Retinal pigment epithelial cell (primary cell): ENCODE measurements around the gene PPTC7.
"Not testable (repeated sequence)": the region's sequence is repeated elsewhere in the genome, so short reads cannot be mapped to it uniquely, and the experiment has no call there.

Experiments used
- DNase-seq: peaks from one replicate; pipeline ENCODE4 v3.0.0-alpha.2; 2010; ENCODE audit warnings: low read depth
- H3K4me3 ChIP-seq: 2 replicates; pipeline ENCODE4 v1.5.1; 2011; ENCODE audit warnings: mild to moderate bottlenecking, low read length, control low read depth, moderate library complexity
- TF ChIP-seq, protein P1 (sequence below): conservative IDR thresholded peaks from 2 replicates; pipeline ENCODE4 v1.5.1; 2011; ENCODE audit warnings: low read depth, low read length, control low read depth, inconsistent platforms

Gene PPTC7

DNA sequence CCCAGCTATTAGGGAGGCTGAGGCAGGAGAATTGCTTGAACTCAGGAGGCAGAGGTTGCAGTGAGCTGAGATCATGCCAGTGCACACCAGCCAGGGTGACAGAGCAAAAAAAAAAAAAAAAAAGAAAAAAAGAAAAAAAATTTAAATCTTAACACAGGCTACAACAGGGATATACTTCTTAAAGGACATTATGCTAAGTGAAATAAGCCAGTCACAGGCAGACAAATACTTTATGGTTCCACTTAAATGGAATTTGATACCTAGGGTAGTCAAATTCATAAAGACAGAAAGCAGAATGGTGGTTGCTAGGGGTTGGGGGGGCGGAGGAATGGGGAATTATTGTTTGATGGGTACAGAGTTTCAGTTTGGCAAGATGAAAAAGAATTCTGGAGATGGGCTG, 14.8 kb upstream of the PPTC7 start:
- no peak for DNase-seq
- no peak overlapping the region for H3K4me3 ChIP-seq
- TF ChIP-seq, protein P1, sequence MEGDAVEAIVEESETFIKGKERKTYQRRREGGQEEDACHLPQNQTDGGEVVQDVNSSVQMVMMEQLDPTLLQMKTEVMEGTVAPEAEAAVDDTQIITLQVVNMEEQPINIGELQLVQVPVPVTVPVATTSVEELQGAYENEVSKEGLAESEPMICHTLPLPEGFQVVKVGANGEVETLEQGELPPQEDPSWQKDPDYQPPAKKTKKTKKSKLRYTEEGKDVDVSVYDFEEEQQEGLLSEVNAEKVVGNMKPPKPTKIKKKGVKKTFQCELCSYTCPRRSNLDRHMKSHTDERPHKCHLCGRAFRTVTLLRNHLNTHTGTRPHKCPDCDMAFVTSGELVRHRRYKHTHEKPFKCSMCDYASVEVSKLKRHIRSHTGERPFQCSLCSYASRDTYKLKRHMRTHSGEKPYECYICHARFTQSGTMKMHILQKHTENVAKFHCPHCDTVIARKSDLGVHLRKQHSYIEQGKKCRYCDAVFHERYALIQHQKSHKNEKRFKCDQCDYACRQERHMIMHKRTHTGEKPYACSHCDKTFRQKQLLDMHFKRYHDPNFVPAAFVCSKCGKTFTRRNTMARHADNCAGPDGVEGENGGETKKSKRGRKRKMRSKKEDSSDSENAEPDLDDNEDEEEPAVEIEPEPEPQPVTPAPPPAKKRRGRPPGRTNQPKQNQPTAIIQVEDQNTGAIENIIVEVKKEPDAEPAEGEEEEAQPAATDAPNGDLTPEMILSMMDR, result no peak

DNA sequence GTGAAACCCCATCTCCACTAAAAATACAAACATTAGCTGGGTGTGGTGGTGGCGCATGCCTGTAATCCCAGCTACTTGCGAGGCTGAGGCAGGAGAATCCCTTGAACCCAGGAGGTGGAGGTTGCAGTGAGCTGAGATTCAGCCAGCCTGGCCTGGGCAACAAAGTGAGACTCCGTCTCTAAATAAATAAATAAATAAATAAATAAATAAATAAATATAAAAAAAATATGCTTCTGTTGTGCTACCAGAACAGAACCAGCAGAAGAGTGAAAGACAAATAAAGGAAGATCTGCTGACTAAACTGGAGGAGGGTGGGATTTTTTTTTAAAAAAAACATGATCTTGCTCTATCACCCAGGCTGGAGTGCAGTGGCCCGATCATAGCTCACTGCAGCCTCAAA, 9.8 kb upstream of the PPTC7 start:
- H3K4me3 ChIP-seq, DNase-seq: not testable (repeated sequence)

DNA sequence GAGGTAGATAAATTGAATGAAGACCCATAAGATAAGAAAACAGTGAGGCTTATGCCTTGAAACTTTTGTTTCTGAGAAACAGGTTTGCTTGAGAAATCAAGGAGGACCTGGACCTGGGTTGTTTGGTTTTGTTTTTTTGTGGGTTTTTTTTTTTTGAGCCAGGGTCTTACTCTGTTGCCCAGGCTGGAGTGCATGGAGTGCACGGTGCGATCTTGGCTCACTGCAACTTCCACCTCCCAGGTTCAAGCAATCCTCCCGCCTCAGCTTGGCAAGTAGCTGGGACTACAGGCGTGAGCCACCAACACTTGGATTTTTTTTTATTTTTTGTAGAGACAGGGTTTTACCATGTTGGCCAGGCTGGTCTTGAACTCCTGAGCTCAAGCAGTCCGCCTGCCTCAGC, 9.0 kb upstream of the PPTC7 start:
- TF ChIP-seq, protein P1, result no peak
- no peak overlapping the region for H3K4me3 ChIP-seq
- no peak for DNase-seq

DNA sequence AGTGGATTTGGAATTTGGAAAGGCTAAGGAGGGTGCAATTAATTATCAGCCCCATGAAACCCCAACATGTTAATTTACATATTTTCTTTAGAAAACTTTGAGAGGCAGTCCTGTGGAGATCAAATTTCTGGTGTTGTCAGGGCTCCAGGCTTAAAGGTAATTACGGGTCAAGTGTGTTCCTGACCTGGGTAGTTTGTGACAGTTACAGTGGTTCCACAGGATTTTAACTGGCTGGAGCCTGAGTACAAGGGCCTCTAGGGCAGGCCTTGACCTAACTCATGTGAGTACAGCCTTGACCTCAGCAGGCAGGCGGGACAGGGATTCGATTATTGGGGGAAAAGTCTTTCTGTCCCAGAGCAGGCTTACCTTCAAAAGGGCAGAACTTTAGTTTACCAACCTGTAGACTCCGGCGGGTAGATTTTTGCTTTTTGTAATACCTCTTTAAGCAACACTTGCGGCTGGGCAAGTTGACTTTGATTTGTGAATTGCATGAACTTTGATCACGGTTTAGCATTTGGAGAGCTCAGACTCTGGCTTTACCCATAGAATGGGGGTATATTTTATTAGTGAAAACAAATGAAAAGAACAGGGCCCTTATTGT, 8.4 kb upstream of the PPTC7 start:
- TF ChIP-seq, protein P1, result no peak
- no peak overlapping the region for H3K4me3 ChIP-seq
- no peak for DNase-seq

DNA sequence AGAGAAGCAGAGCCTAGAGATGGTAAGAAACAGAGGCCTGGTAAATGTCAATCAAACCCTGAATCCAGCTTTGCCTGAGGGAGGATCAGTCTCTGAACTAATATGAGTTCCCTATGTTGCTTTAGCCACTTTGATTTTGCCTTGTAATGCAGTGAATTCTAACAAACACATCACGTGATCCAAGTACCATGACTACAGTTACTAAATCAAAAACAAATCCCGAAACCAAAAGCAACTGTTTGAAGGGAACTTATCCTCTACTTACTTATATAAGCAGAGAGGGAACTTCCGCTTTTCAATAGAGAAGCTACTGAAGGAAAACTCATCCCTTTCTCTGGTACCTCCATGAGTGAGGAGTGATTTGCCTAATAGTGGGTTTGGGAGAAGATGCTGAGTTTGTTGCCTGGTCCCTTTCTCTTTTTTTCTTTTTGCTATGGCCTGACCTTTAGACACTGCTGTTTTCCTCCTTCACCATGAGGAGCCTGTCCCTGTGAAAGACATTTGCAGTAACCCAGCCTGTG, 7.7 kb upstream of the PPTC7 start:
- DNase-seq, result no peak
- no peak overlapping the region for H3K4me3 ChIP-seq
- TF ChIP-seq, protein P1, result no peak

- TF ChIP-seq, protein P1, result no peak
Observed at GRCh38 chr12:110590059-110590458, 6.9 kb upstream of the PPTC7 start.

DNA sequence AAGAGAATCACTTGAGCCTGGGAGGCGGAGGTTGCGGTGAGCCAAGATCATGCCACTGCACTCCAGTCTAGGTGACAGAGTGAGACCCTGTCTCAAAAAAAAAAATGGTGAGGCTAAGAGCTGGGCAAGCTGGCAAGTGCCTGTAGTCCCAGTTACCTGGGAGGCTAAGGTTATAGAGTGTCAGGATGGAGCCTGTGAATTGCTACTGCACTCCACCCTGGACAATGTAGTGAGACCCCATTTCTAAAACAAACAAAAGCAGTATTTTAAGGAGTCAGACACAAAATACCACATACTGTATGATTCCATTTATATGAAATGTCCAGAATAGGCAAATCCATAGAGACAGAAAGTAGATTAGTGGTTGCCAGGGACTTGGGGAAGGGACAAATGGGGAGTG, 4.0 kb upstream of the PPTC7 start:
- not testable (repeated sequence) for DNase-seq

More at GRCh38 chr12:110590059-110590458, 6.9 kb upstream of the PPTC7 start:
- DNase-seq, result no peak
- no peak overlapping the region for H3K4me3 ChIP-seq

GRCh38 chr12:110585231-110585799, 2.2 kb upstream of the PPTC7 start:
- DNase-seq, result no peak
- TF ChIP-seq, protein P1, result no peak
- no peak overlapping the region for H3K4me3 ChIP-seq

More for the DNA sequence above, 4.0 kb upstream of the PPTC7 start:
- H3K4me3 ChIP-seq, result not testable (repeated sequence)
